ENCODE data around the gene ZNF385B.

The ZNF385B gene

GRCh38 chr2:179584760-179585159 is 276.7 kb downstream of the ZNF385B start:
- no peak for DNase-seq (ENCODE audit: low read depth)

GRCh38 chr2:179581605-179582004 is 279.8 kb downstream of the ZNF385B start:
- no peak for DNase-seq (ENCODE audit: low read depth)

DNA sequence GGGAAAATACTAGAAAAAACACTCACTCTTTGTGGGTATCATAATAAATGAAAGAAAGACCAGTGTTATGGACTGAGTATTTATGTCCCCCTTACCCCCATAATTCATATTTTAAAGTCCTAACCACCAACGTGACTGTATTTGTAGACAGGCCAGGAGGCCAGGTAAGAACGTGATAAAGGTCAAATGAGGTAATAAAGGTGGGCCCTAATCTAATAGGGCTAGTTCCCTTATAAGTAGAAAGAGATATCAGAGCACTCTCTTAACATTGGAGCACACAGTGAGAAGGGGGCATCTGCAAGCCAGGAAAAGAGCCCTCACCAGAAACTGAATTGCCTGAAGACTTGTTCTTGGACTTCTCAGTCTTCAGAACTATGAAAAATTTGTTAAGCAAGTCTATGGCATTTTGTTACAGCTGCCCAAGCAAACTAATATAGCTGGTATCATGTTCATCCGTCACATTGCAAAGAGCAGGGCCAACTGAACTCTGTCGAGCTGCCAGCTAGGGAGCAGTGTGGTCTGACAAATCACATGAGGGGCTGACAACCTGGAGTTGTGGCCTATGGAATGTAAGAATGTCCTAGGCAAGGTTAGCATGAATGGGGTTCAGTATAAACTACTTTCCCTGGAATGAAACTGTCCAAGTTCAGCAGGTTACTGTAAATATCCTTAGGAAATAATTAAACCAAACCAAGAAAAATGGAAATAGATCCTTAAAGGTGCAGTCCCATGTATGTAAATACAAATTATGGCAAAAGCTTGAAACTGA is 280.9 kb downstream of the ZNF385B start:
- no peak for DNase-seq (ENCODE audit: low read depth)

DNA sequence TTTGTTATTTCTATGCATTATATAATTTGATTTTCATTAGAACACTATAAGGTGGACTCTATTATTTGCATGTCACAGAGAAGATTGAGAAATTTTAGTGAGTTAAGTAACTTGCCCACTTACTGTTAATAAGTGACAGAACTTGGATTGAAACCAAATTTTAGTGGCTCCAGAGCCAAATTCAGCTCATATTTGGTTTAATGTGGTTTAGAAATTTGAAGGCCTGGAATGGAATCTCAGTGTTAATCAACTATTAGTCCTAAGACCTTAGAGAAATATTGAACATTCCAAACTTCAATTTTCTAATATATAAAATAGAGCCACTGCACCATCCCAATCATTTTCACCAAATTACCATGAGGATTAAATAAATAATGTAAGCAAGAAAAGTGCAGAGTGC is 281.6 kb downstream of the ZNF385B start:
- DNase-seq (ENCODE audit: low read depth): no peak

DNA sequence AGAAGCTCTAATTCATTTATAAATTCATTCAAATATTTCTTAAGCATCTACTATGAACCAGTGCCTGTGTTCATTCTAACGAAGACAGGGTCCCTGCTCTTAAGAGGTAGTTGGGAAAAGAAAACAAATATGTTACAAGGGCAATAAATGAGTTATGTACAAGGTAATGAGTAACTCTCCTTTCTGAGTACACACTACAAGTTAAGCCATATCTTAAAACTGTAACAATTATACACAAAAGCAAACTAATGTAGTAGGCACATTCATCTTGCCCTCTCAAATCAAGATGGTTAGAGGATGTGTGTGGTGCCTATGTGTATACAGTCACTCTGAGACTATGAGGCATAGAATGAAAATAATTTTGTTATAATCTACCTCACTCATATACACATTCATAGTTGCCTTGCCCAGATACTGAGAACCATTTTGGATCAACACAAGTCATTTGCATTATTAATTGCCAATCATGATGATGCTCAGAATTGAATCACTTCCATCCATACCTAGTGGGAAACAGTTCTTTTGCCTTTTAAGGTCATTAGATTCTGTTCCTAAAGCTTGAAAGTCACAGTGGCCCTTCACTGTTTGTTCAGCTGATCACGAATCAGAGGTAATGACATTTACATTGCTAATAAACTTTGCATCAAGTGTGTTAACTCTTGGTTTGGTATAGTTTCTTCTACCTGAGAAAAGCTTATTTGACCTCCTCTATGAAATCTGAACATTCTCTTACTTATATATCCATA is 283.1 kb downstream of the ZNF385B start:
- no peak for DNase-seq (ENCODE audit: low read depth)

- no peak for DNase-seq (ENCODE audit: low read depth)
These were observed 287.3 kb downstream of the ZNF385B start for GRCh38 chr2:179574061-179574519.

GRCh38 chr2:179572544-179572943 is 288.9 kb downstream of the ZNF385B start:
- DNase-seq (ENCODE audit: low read depth): no peak

DNA sequence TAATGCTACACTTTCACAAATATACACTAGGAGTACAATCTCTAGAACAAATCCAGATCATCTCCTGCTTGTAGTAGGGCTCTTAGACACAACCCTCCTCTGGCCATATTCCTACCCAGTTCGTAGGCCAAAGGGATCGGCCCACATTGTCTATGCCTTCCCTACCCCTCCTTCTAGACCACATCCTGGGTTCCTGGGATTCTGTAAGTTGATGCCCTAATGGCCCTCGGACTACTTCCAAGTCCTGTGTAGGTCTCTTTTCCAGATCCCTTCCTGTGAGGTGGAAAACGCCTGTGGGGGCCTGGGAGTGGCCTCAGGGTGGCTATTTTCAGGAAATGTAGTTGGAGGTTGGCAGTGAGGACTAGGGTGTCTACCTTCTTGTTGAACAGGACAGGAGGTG is 289.7 kb downstream of the ZNF385B start:
- DNase-seq (ENCODE audit: low read depth): no peak

DNA sequence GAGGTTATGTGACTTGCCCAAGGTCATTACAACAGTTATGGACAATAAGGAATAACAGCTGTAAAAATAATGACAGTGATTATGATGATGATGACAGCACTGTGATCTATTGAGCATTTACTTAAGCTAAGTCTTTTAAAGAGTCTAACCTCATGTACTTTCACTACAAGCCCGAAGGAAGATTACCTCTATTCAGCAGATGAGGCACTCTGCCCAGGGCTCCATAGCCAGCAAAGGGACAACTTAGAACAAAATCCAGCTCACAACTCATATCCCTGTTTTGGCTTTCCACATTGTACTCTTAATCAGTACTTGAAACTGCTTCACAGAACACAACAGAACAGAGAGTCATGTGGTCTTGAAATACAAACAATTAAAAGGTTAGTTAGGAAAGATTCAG is 290.2 kb downstream of the ZNF385B start:
- no peak for DNase-seq (ENCODE audit: low read depth)

DNA sequence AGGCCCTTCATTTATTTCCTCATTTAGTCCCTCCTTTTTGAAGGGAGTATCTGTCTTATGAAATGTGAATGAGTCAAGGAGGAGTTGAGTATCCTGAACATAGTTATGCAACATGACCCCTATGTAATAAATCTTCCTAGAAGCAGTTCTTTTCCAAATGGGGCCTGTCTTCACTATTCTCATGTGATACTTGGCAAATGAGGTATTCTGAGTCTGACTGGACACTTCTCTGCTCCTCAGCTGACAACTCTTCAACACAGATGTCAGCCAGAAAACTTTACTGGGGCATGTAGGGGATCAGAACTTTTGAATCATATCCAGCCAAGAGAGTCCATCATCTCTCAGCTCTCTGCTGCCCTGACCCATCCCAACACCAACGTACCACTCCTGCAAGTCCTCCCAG is 291.6 kb downstream of the ZNF385B start:
- no peak for DNase-seq (ENCODE audit: low read depth)

GRCh38 chr2:179565807-179566206 is 295.6 kb downstream of the ZNF385B start:
- no peak for DNase-seq (ENCODE audit: low read depth)

GRCh38 chr2:179562330-179562885 is 299.0 kb downstream of the ZNF385B start:
- no peak for DNase-seq (ENCODE audit: low read depth)

- no peak for DNase-seq (ENCODE audit: low read depth)
These were observed 299.7 kb downstream of the ZNF385B start for GRCh38 chr2:179561702-179562101.

DNA sequence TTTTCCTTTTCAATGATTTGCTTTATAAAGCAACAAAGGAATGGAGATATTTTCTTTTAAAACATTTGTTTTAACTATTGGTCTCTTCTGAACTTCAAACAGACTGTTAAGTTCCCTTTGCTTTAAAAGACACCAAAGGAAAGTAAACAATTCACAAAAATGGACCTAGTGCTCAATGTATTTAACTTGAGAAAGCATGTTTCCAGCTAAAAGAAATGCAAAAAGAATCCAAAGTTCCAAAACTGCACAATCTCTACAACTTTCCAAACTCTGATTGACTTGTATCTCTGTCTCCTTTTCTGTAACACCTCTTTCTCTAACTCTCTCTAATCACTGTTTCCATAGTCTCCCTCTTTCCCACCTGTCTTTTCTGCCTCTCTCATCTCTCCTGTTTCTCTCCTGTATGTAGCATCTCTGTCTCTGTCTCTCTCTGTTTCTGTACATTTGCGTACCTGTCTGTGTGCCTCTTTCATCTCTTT is 301.1 kb downstream of the ZNF385B start:
- no peak for DNase-seq (ENCODE audit: low read depth)

- DNase-seq (ENCODE audit: low read depth): no peak
These were observed 302.2 kb downstream of the ZNF385B start for GRCh38 chr2:179559108-179559806.

DNA sequence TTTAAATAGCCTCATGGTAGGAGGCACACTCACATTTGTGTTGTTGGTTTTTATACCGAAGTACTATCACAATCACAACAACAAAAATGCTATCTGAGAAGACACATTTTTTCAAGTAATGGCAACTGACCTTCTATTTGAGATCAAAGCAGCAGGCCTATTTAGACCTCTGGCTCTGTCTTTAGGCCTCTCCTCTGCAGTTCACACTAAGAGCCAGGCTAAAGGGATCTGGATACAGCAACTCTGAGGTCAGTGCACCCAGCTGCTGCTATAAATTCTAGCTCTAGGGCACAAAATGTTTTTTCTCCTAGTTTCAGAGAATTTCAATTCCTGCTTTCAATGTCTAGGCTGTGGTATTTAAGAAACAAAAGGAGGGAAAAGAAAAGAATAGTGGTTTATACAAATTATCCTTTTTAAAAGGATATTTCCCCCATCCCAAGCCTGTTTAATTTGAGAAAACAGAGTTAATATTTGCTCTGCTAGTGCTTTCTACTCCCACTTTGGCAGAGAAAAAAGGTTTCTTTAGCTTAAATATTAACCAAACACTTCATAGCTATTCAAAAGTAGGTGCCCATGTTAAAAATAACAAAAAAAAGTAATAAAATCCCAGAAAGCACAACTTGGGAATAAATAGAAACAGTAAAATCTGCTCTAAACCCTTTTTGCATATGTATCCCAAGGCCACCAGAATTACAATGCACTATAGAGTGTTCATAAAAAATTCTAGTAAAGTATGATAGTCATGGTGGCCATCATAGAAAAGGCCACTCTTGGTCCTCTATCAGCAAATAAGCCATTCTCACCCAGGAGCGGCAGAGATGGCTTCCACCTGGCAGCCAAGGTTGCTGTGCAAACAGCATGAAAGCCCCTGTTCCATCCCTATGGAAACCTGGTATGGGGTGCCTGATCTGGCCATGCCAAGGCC is 303.1 kb downstream of the ZNF385B start:
- no peak for DNase-seq (ENCODE audit: low read depth)

- no peak for DNase-seq (ENCODE audit: low read depth)
These were observed 305.0 kb downstream of the ZNF385B start for GRCh38 chr2:179556425-179556824.

- DNase-seq (ENCODE audit: low read depth): no peak
These were observed 305.6 kb downstream of the ZNF385B start for GRCh38 chr2:179555691-179556283.

GRCh38 chr2:179554639-179555386 is 306.6 kb downstream of the ZNF385B start:
- no peak for DNase-seq (ENCODE audit: low read depth)

- no peak for DNase-seq (ENCODE audit: low read depth)
These were observed 308.0 kb downstream of the ZNF385B start for GRCh38 chr2:179553382-179553781.
